GM23338 (cell line): ENCODE measurements around the gene PLXNC1. TPM values are rescaled to one million over a fixed set of nuclear protein-coding genes. Genes with fewer than 3 reads are reported as not detected.

Source experiments
- CTCF ChIP-seq, 2 experiments: fragments of 200-600 bp in 1 of 2; sonication (generic) in 1 of 2; conservative IDR thresholded peaks; 2 replicates each; pipeline versions ENCODE4 v1.5.1 to v1.6.1; 2016 to 2017; ENCODE audit warnings: antibody characterized with exemption in 2 of 2, low read depth in 2 of 2, mild to moderate bottlenecking in 2 of 2, moderate library complexity in 1 of 2
- JUNB ChIP-seq: IDR thresholded peaks from one replicate; pipeline ENCODE4 v1.6.1; 2016; ENCODE audit warnings: antibody characterized with exemption; ENCODE audit not compliant: unreplicated experiment
- POLR2AphosphoS5 ChIP-seq: IDR thresholded peaks from 2 replicates; pipeline ENCODE4 v1.6.1; 2016; ENCODE audit warnings: antibody characterized with exemption, low read depth
- ZNF331 ChIP-seq: fragments of 250-450 bp; sonication (Bioruptor Pico); IDR thresholded peaks from 2 replicates; pipeline ENCODE4 v1.5.0; 2020; ENCODE audit warnings: low read depth, mild to moderate bottlenecking, moderate library complexity
- ZNF462 ChIP-seq: fragments of 250-450 bp; sonication (Bioruptor Pico); IDR thresholded peaks from 2 replicates; pipeline ENCODE4 v1.5.0; 2020; ENCODE audit warnings: mild to moderate bottlenecking, moderate library complexity
- polyA plus RNA-seq: library from polyadenylated mRNA; unstranded; fragments of >200 nt; fragmentation: Nextera tagmentation; extraction: Ambion mirVana; gene quantifications from 2 replicates; pipeline ENCODE4 v1.2.1, GENCODE V29; 2016
- total RNA-seq: library from RNA; depleted of rRNA; stranded (reverse); fragments of >200 nt; shearing (Covaris generic); gene quantifications from 2 replicates; pipeline ENCODE4 v1.2.3, GENCODE V29; 2014

Gene PLXNC1
- total and polyA plus RNA-seq, 2 experiments from 2014 or later: 1.9 to 6.5 TPM

GRCh38 chr12:94244165-94245133, 96.1 kb downstream of the PLXNC1 start (continued):
- no peak for TF ChIP-seq POLR2AphosphoS5
- TF ChIP-seq CTCF (conservative IDR thresholded peaks at IDR 0.05; ENCODE audit: low read depth in 2 of 2): no peak
- no peak for TF ChIP-seq ZNF331 (CRISPR knock-in tag)
- no peak for TF ChIP-seq JUNB
- TF ChIP-seq ZNF462 (CRISPR knock-in tag): no peak
